HepG2 (cell line): ENCODE data around the gene GADD45G. TPM values are rescaled to one million over a fixed set of nuclear protein-coding genes. Genes with fewer than 3 reads are reported as not detected.

Experiments used
- ARNT2 ChIP-seq: sonication (generic); formaldehyde crosslinking; IDR thresholded peaks from 2 replicates; pipeline ENCODE4 v1.8.0; 2022; ENCODE audit warnings: mild to moderate bottlenecking, low read depth, missing genetic modification reagents, moderate library complexity
- ASH2L ChIP-seq: fragments of 300-600, 200-600 bp; sonication (generic); IDR thresholded peaks from 2 replicates; pipeline ENCODE4 v1.7.0; 2017; ENCODE audit warnings: low read depth, mild to moderate bottlenecking, moderate library complexity, mixed read lengths, low read length; ENCODE audit not compliant: insufficient read length
- HOXD1 ChIP-seq: sonication (generic); formaldehyde crosslinking; IDR thresholded peaks from 2 replicates; pipeline ENCODE4 v1.5.0; 2020; ENCODE audit warnings: missing genetic modification reagents
- JUNB ChIP-seq: sonication (generic); formaldehyde crosslinking; IDR thresholded peaks from 2 replicates; pipeline ENCODE4 v1.8.0; 2022; ENCODE audit warnings: missing genetic modification reagents, mild to moderate bottlenecking, borderline replicate concordance
- MEF2D ChIP-seq: sonication (generic); formaldehyde crosslinking; IDR thresholded peaks from 2 replicates; pipeline ENCODE4 v1.5.1; 2020; ENCODE audit warnings: mild to moderate bottlenecking, missing genetic modification reagents
- POLR2AphosphoS2 ChIP-seq: IDR thresholded peaks from 2 replicates; pipeline ENCODE4 v1.6.1; 2011; ENCODE audit warnings: low read depth, low read length, improper control_type of control experiment
- PRMT3 ChIP-seq: sonication (generic); formaldehyde crosslinking; IDR thresholded peaks from 2 replicates; pipeline ENCODE4 v1.8.1; 2022; ENCODE audit warnings: low read depth, mild to moderate bottlenecking, moderate library complexity, missing genetic modification reagents, borderline replicate concordance
- REPIN1 ChIP-seq: sonication (generic); formaldehyde crosslinking; IDR thresholded peaks from 2 replicates; pipeline ENCODE4 v1.8.0; 2022; ENCODE audit warnings: missing genetic modification reagents, low read depth, mild to moderate bottlenecking, borderline replicate concordance
- SMAD3 ChIP-seq: sonication (generic); formaldehyde crosslinking; IDR thresholded peaks from 2 replicates; pipeline ENCODE4 v1.4.0; 2020; ENCODE audit warnings: missing genetic modification reagents
- ZBTB21 ChIP-seq: sonication (generic); formaldehyde crosslinking; IDR thresholded peaks from 2 replicates; pipeline ENCODE4 v1.4.0; 2020; ENCODE audit warnings: missing genetic modification reagents
- ZBTB42 ChIP-seq: sonication (generic); formaldehyde crosslinking; IDR thresholded peaks from 2 replicates; pipeline ENCODE4 v1.5.0; 2020; ENCODE audit warnings: mild to moderate bottlenecking, missing genetic modification reagents
- ZBTB7B ChIP-seq: sonication (generic); formaldehyde crosslinking; IDR thresholded peaks from 2 replicates; pipeline ENCODE4 v1.4.0; 2020; ENCODE audit warnings: missing genetic modification reagents
- ZFX ChIP-seq: sonication (generic); formaldehyde crosslinking; IDR thresholded peaks from 2 replicates; pipeline ENCODE4 v1.4.0; 2020; ENCODE audit warnings: mild to moderate bottlenecking, low read depth, missing genetic modification reagents, moderate library complexity
- ZNF256 ChIP-seq: sonication (generic); formaldehyde crosslinking; conservative IDR thresholded peaks from 2 replicates; pipeline ENCODE4 v1.4.0; 2020; ENCODE audit warnings: missing genetic modification reagents
- ZNF264 ChIP-seq: sonication (generic); formaldehyde crosslinking; IDR thresholded peaks from 2 replicates; pipeline ENCODE4 v1.4.0; 2020; ENCODE audit warnings: missing genetic modification reagents
- ZNF282 ChIP-seq: fragments of 450-650 bp; IDR thresholded peaks from 2 replicates; pipeline ENCODE4 v1.6.1; 2018; ENCODE audit not compliant: partially characterized antibody
- ZNF292 ChIP-seq: sonication (generic); formaldehyde crosslinking; IDR thresholded peaks from 2 replicates; pipeline ENCODE4 v1.8.1; 2022; ENCODE audit warnings: mild to moderate bottlenecking, low read depth, missing genetic modification reagents, borderline replicate concordance
- ZNF354B ChIP-seq: sonication (generic); formaldehyde crosslinking; IDR thresholded peaks from 2 replicates; pipeline ENCODE4 v1.8.0; 2022; ENCODE audit warnings: mild to moderate bottlenecking, missing genetic modification reagents
- ZNF567 ChIP-seq: sonication (generic); formaldehyde crosslinking; IDR thresholded peaks from 2 replicates; pipeline ENCODE4 v1.8.1; 2023; ENCODE audit warnings: mild to moderate bottlenecking, missing genetic modification reagents, borderline replicate concordance
- ZNF619 ChIP-seq: sonication (generic); formaldehyde crosslinking; IDR thresholded peaks from 2 replicates; pipeline ENCODE4 v1.4.0; 2020; ENCODE audit warnings: mild to moderate bottlenecking, missing genetic modification reagents
- ZNF839 ChIP-seq: sonication (generic); formaldehyde crosslinking; IDR thresholded peaks from 2 replicates; pipeline ENCODE4 v1.4.0; 2020; ENCODE audit warnings: missing genetic modification reagents, mild to moderate bottlenecking, borderline replicate concordance
- polyA plus RNA-seq, 8 experiments: library from polyadenylated mRNA; depleted of rRNA in 3 of 8; stranded (reverse) in 7 of 8; unstranded in 1 of 8; fragments of >200 nt; fragmentation: Illumina TruSeq in 4 of 8; extraction: Trizol in 4 of 8; gene quantifications; 2 replicates each; pipeline versions ENCODE4 v1.2.1 to v1.2.3, GENCODE V29; 2011 to 2016; ENCODE audit warnings: low read depth in 4 of 8, missing spikeins in 1 of 8, mixed read lengths in 1 of 8; ENCODE audit not compliant: insufficient read depth in 1 of 8
- total RNA-seq, 5 experiments: library from RNA; depleted of rRNA; stranded (reverse); fragments of >200 nt; fragmentation: Illumina TruSeq; extraction: Trizol; gene quantifications; 2 replicates each; pipeline ENCODE4 v1.2.3, GENCODE V29; 2016; ENCODE audit warnings: low read depth in 1 of 5
- TF ChIP-seq, protein P1 (sequence below): sonication (generic); formaldehyde crosslinking; IDR thresholded peaks from 2 replicates; pipeline ENCODE4 v1.8.0; 2022; ENCODE audit warnings: mild to moderate bottlenecking, missing genetic modification reagents, borderline replicate concordance
- TF ChIP-seq, protein P2 (sequence below): sonication (generic); formaldehyde crosslinking; conservative IDR thresholded peaks from 2 replicates; pipeline ENCODE4 v1.8.0; 2022; ENCODE audit warnings: low read depth, missing genetic modification reagents
- TF ChIP-seq, protein P3 (sequence below): IDR thresholded peaks from 2 replicates; pipeline ENCODE4 v1.6.1; 2016; ENCODE audit warnings: control low read depth
- TF ChIP-seq, protein P4 (sequence below): sonication (generic); formaldehyde crosslinking; IDR thresholded peaks from 2 replicates; pipeline ENCODE4 v1.5.0; 2020; ENCODE audit warnings: missing genetic modification reagents

Gene GADD45G
- total and polyA plus RNA-seq, 2 of the 13 experiments (the other 11 are each of a cell fraction or from before 2014, with no cell fraction given): not detected

DNA sequence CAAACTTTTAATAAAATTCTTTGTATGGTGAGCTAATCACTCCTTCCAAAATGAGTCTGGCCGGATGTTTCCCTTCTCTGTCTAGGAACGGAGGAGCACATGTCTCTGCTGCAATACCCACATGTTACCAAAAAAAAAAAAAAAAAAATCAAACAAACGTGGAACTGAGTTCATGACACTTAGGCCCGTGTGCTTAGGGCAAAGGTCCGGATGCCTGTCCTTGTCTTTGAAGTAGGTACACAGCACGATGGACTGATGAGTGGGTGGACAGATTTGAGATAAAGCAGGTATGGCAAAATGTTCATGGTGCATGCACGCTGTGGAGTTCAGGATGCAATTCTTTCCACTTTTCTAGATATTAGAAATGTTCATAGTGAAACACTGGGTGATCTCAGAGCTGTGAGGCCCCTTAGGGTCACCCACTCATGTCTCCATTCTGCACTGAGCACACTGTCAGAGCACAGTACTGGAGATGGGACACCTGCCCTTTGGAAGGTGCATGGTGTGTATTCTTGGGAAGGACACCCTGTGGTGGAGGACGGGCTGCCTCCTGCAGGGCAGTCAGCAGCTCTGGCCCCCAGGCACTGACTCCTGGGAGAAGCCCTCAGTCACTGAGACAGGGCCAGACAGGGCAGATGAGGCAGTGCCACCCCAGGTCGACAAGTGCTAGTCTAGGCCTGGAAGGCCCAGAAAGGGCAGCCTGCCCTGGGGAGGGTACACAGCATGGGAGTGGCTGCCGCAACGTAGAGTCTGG, 43.6 kb downstream of the GADD45G start (continued):
- TF ChIP-seq, protein P1, sequence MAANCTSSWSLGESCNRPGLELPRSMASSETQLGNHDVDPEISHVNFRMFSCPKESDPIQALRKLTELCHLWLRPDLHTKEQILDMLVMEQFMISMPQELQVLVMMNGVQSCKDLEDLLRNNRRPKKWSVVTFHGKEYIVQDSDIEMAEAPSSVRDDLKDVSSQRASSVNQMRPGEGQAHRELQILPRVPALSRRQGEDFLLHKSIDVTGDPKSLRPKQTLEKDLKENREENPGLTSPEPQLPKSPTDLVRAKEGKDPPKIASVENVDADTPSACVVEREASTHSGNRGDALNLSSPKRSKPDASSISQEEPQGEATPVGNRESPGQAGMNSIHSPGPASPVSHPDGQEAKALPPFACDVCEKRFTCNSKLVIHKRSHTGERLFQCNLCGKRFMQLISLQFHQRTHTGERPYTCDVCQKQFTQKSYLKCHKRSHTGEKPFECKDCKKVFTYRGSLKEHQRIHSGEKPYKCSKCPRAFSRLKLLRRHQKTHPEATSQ (CRISPR knock-in tag): peak; percentile 77
- TF ChIP-seq ZNF567 (CRISPR knock-in tag) (no peak), ZBTB42 (no peak), ZNF264 (CRISPR knock-in tag) (peak; percentile 56; the same call in 1 of the 2 replicates), ZNF292 (CRISPR knock-in tag) (peak; percentile 24; the same call in 1 of the 2 replicates), ZBTB21 (CRISPR knock-in tag) (no peak), JUNB (peak; percentile 81), ASH2L (peak; percentile 44), ZNF619 (no peak), HOXD1 (0 out of 2 replicates have a peak, but pooled peaks have one; percentile 28), PRMT3 (CRISPR knock-in tag) (0 out of 2 replicates have a peak, but pooled peaks have one; percentile 73), ZNF256 (no peak), ZNF354B (CRISPR knock-in tag) (no peak), ZNF282 (no peak), SMAD3 (peak; percentile 92), ZBTB7B (no peak), ZFX (CRISPR knock-in tag) (peak; percentile 42; the same call in 1 of the 2 replicates), REPIN1 (CRISPR knock-in tag) (peak; percentile 84), ZNF839 (no peak), POLR2AphosphoS2 (no peak), ARNT2 (peak; percentile 24; the same call in 1 of the 2 replicates), MEF2D (CRISPR knock-in tag) (peak; percentile 79; the same call in 1 of the 2 replicates)
- TF ChIP-seq, protein P2, sequence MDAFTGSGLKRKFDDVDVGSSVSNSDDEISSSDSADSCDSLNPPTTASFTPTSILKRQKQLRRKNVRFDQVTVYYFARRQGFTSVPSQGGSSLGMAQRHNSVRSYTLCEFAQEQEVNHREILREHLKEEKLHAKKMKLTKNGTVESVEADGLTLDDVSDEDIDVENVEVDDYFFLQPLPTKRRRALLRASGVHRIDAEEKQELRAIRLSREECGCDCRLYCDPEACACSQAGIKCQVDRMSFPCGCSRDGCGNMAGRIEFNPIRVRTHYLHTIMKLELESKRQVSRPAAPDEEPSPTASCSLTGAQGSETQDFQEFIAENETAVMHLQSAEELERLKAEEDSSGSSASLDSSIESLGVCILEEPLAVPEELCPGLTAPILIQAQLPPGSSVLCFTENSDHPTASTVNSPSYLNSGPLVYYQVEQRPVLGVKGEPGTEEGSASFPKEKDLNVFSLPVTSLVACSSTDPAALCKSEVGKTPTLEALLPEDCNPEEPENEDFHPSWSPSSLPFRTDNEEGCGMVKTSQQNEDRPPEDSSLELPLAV (CRISPR knock-in tag): no peak
- TF ChIP-seq, protein P3, sequence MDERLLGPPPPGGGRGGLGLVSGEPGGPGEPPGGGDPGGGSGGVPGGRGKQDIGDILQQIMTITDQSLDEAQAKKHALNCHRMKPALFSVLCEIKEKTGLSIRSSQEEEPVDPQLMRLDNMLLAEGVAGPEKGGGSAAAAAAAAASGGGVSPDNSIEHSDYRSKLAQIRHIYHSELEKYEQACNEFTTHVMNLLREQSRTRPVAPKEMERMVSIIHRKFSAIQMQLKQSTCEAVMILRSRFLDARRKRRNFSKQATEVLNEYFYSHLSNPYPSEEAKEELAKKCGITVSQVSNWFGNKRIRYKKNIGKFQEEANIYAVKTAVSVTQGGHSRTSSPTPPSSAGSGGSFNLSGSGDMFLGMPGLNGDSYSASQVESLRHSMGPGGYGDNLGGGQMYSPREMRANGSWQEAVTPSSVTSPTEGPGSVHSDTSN: peak; percentile 69
- TF ChIP-seq, protein P4, sequence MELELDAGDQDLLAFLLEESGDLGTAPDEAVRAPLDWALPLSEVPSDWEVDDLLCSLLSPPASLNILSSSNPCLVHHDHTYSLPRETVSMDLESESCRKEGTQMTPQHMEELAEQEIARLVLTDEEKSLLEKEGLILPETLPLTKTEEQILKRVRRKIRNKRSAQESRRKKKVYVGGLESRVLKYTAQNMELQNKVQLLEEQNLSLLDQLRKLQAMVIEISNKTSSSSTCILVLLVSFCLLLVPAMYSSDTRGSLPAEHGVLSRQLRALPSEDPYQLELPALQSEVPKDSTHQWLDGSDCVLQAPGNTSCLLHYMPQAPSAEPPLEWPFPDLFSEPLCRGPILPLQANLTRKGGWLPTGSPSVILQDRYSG (CRISPR knock-in tag): 0 out of 2 replicates have a peak, but pooled peaks have one; percentile 21
